Smooth muscle cell (in vitro differentiated cells): Measurements from ENCODE around the gene MMP25. TPM values are rescaled to one million over a fixed set of nuclear protein-coding genes. Genes with fewer than 3 reads are reported as not detected.

Source experiments
- DNase-seq: peaks from one replicate; lab custom pipeline; 2025; ENCODE audit not compliant: unreplicated experiment; lab: John Stamatoyannopoulos, UW
- H2AFZ ChIP-seq: fragments of 200-600 bp; sonication (generic); 2 replicates; pipeline ENCODE4 v1.6.0; 2016; ENCODE audit warnings: antibody characterized with exemption, low read depth, mild to moderate bottlenecking
- H3F3A ChIP-seq: fragments of 200-600 bp; sonication (generic); 2 replicates; pipeline ENCODE4 v1.6.0; 2017; ENCODE audit warnings: antibody characterized with exemption, low read depth
- H3K27ac ChIP-seq: fragments of 200-600 bp; sonication (generic); 2 replicates; pipeline ENCODE4 v1.5.1; 2016; ENCODE audit warnings: low read depth, mild to moderate bottlenecking
- H3K27me3 ChIP-seq: fragments of 200-600 bp; sonication (generic); 2 replicates; pipeline ENCODE4 v1.6.1; 2016; ENCODE audit warnings: low read depth, mild to moderate bottlenecking
- H3K36me3 ChIP-seq: fragments of 200-600 bp; sonication (generic); 2 replicates; pipeline ENCODE4 v1.5.1; 2016; ENCODE audit warnings: low read depth
- H3K4me1 ChIP-seq: fragments of 200-600 bp; sonication (generic); 2 replicates; pipeline ENCODE4 v1.5.1; 2016; ENCODE audit warnings: low read depth
- H3K4me2 ChIP-seq: fragments of 200-600 bp; sonication (generic); 2 replicates; pipeline ENCODE4 v1.6.0; 2016; ENCODE audit warnings: mild to moderate bottlenecking
- H3K4me3 ChIP-seq: fragments of 200-600 bp; sonication (generic); 2 replicates; pipeline ENCODE4 v1.5.1; 2016; ENCODE audit warnings: mild to moderate bottlenecking
- H3K79me2 ChIP-seq: fragments of 200-600 bp; sonication (generic); 2 replicates; pipeline ENCODE4 v1.6.0; 2016; ENCODE audit warnings: low read depth, mild to moderate bottlenecking
- H3K9ac ChIP-seq: fragments of 200-600 bp; sonication (generic); 2 replicates; pipeline ENCODE4 v1.6.0; 2016; ENCODE audit warnings: low read depth
- H3K9me3 ChIP-seq: fragments of 200-600 bp; sonication (generic); replicated peaks from 2 replicates; pipeline ENCODE4 v1.5.1; 2016; ENCODE audit warnings: low read depth
- H4K20me1 ChIP-seq: fragments of 200-600 bp; sonication (generic); 2 replicates; pipeline ENCODE4 v1.6.0; 2016; ENCODE audit warnings: low read depth
- WGBS: methylation state at CpG from one replicate; pipeline ENCODE4 v1.1.7; 2016; ENCODE audit warnings: low lambda C conversion rate; 5-methylcytosine and 5-hydroxymethylcytosine counted together
- polyA plus RNA-seq: library from polyadenylated mRNA; unstranded; fragments of >200 nt; fragmentation: Nextera tagmentation; extraction: Ambion mirVana; gene quantifications from 2 replicates; pipeline ENCODE4 v1.2.1, GENCODE V29; 2016
- total RNA-seq: library from RNA; depleted of rRNA; stranded (reverse); fragments of >200 nt; gene quantifications from 2 replicates; pipeline ENCODE4 v1.2.3, GENCODE V29; 2014
- TF ChIP-seq, protein P1 (sequence below): fragments of 200-600 bp; sonication (generic); IDR thresholded peaks from 2 replicates; pipeline ENCODE4 v1.5.1; 2017; ENCODE audit warnings: borderline replicate concordance, mild to moderate bottlenecking, antibody characterized with exemption; ENCODE audit not compliant: insufficient read depth, poor library complexity, severe bottlenecking

Gene MMP25
- total and polyA plus RNA-seq, 2 experiments from 2014 or later: 0.90 to 1.3 TPM

DNA sequence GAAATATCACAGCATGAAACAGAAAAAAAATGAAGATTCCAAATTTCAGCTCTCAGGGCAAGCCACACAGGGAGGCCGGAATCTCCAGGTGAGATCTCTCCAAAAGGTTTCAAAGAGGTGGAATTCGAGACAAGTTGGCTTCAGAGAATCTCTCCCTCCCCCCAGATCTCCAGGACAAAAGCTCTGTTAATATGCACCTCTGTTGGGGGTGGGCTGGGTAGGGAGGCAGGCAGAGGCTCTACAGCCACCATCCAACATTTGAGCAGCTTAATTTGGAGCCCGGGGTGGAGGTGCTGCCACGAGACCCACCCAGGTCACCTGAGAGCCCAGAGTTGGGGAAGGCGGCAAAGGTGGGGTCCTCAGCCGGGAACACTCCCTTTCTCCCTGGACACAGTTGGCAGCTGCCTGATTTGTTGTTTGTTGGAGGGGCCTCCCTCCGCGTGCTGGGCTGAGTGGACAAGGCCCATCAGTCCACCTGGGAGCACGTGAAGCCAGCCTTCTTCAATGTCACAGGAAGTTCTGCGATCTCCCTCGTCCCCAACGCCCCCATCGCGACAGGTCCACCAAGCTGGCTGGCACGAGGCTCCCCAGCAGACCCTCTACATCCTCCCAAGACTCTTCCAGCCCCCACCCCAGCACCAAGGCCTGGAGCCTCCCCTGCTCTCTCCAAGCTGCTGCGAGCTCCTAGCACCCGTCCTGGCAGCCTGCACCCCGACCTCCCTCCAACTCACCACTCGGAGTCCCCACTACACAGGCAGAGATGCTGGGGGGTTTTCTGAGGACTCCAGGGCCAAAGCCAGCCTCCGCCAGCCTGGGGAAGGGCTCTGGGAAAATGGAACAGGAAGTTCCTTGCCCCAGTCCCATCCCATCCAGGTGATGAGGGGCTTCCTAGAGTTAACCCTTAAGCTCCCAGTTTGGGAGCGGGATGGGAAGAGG is 52.4 kb downstream of the MMP25 start, which contains the start of gene ZSCAN10:
Gene ZSCAN10, minus strand, starts transcription at position 836 of the 936 bp plus-strand sequence. CDS start 6,357 bp downstream, outside the sequence.
- H2AFZ ChIP-seq: no peak within 1 kb of the TSS
- H3K9me3 ChIP-seq: no peaks in the 10 kb centered on the region
- H3K27ac ChIP-seq: no peak within 1 kb of the TSS
- H4K20me1 ChIP-seq: no peaks in the 10 kb centered on the region
- peak within 1 kb of the TSS; percentile 79 for H3K4me2 ChIP-seq
- DNase-seq: no peak
- 37% methylated on average over 19 of the region's 21 CpGs for WGBS
- H3K4me1 ChIP-seq: peaks cover 18% of the 10 kb centered on the region
- TF ChIP-seq, protein P1, sequence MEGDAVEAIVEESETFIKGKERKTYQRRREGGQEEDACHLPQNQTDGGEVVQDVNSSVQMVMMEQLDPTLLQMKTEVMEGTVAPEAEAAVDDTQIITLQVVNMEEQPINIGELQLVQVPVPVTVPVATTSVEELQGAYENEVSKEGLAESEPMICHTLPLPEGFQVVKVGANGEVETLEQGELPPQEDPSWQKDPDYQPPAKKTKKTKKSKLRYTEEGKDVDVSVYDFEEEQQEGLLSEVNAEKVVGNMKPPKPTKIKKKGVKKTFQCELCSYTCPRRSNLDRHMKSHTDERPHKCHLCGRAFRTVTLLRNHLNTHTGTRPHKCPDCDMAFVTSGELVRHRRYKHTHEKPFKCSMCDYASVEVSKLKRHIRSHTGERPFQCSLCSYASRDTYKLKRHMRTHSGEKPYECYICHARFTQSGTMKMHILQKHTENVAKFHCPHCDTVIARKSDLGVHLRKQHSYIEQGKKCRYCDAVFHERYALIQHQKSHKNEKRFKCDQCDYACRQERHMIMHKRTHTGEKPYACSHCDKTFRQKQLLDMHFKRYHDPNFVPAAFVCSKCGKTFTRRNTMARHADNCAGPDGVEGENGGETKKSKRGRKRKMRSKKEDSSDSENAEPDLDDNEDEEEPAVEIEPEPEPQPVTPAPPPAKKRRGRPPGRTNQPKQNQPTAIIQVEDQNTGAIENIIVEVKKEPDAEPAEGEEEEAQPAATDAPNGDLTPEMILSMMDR: no peak
- H3K27me3 ChIP-seq: no peaks in the 10 kb centered on the region
- H3K79me2 ChIP-seq: no peaks in the 10 kb centered on the region
- H3K4me3 ChIP-seq: peak within 1 kb of the TSS; percentile 28
- no peaks in the 10 kb centered on the region for H3F3A ChIP-seq
- no peaks in the 10 kb centered on the region for H3K36me3 ChIP-seq
- H3K9ac ChIP-seq: no peak within 1 kb of the TSS

DNA sequence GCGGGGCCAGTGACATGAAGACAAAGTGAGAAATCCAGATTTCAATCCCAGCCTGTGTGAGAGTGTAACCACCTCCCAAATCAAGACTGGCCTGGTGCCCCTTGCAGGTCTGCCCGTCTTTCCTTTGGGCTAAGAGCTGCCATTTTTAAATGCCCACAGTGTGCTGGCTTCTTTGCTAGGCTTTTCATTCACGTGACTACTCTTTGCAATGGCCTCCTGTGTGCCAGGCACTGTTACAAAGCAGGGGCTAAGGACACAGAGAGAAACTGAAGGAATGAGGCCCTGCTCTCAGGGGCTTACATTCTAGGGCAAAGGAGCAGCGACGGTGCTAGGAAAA is 53.0 kb downstream of the MMP25 start:
- Histone ChIP-seq H3K79me2 (no peaks in the 10 kb centered on the region), H3K36me3 (no peaks in the 10 kb centered on the region), H3F3A (no peaks in the 10 kb centered on the region), H3K9me3 (no peaks in the 10 kb centered on the region), H3K4me1 (peaks cover 18% of the 10 kb centered on the region), H3K4me3 (no peak overlapping the region), H2AFZ (no peak overlapping the region), H3K27ac (no peak overlapping the region), H3K9ac (no peak overlapping the region), H3K27me3 (no peaks in the 10 kb centered on the region), H3K4me2 (peak overlapping the region; percentile 79), H4K20me1 (no peaks in the 10 kb centered on the region)
- TF ChIP-seq, protein P1: no peak
- WGBS: 24% methylated on average over 5 of the region's 5 CpGs
- no peak for DNase-seq

DNA sequence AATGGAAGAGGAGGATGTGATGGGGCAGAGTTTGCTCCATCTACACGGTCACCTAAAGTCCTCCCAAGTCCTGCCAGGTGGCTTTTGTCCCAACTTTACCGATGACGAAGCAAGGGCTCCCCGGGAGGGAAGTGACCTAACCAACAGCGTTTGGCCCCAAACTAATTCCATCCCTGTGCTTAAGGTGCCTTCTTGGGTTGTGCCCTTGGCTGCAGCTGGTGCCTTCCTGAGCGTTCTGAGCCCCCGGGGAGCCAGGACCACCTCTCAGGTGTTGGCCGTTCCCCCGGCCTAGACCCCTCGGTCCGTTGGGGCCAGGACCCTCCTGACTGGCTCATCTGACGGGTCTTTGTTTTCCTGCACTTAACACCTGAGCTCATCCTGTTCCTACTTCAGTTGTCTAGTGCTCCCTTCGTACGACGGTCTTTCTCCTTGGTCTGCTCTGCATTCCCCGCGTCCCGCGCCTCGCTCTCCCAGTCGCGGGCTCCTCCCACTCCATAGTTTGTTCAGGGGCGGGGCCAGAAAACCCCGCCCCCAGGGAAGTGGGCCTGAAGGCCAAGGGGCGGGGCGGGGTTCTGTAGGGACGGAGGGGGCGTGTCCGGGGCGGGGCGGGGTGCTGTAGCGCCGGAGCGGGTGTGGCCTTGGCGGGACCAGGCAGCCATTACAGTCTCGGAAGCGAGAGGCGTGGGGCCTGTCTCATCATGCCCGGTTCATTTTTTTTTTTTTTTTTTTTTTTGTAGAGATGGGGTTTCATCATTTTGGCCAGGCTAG is 53.6 kb downstream of the MMP25 start:
- H3K27ac ChIP-seq: no peak overlapping the region
- DNase-seq: peak; percentile 78

More for the DNA sequence above, 53.6 kb downstream of the MMP25 start:
- Histone ChIP-seq H4K20me1 (no peaks in the 10 kb centered on the region), H3K36me3 (no peaks in the 10 kb centered on the region), H3K79me2 (no peaks in the 10 kb centered on the region), H3K4me3 (peak overlapping the region; percentile 28), H3K9me3 (no peaks in the 10 kb centered on the region), H3K4me1 (peaks cover 18% of the 10 kb centered on the region), H3K4me2 (peak overlapping the region; percentile 79), H3F3A (no peaks in the 10 kb centered on the region), H3K27me3 (no peaks in the 10 kb centered on the region), H2AFZ (no peak overlapping the region), H3K9ac (no peak overlapping the region)
- 3% methylated on average over 39 of the region's 39 CpGs for WGBS
- TF ChIP-seq, protein P1: no peak
